Psoas muscle (tissue), 8 donors: Measurements from ENCODE around the gene FLRT3. TPM values are rescaled to one million over a fixed set of nuclear protein-coding genes. Genes with fewer than 3 reads are reported as not detected.

Source experiments
- ATAC-seq, 4 donors: fragments of 200-7000 bp; cut with Tn5 transposase; one replicate each; pipeline ENCODE4 v1.9.1; 2020; ENCODE audit warnings: moderate library complexity in 3 of 4, mild to moderate bottlenecking in 2 of 4
- DNase-seq, 2 donors: peaks; one replicate each; pipeline ENCODE4 v3.0.0-alpha.2; 2020
- H3K27ac ChIP-seq: fragments of 200-600 bp; one replicate; pipeline ENCODE4 v1.8.0; 2022
- H3K27me3 ChIP-seq, 3 donors: fragments of 200-600 bp in 1 of 3; one replicate each; pipeline versions ENCODE4 v1.6.1 to v1.8.0; 2013 to 2022; ENCODE audit warnings: low read length in 2 of 3, mild to moderate bottlenecking in 2 of 3, moderate library complexity in 1 of 3; ENCODE audit not compliant: insufficient read depth in 3 of 3
- H3K36me3 ChIP-seq, 2 donors: fragments of 200-600 bp in 1 of 2; one replicate each; pipeline versions ENCODE4 v1.6.1 to v1.8.0; 2013 to 2022; ENCODE audit warnings: low read depth in 1 of 2, mild to moderate bottlenecking in 1 of 2, moderate library complexity in 1 of 2; ENCODE audit not compliant: insufficient read depth in 1 of 2
- H3K4me1 ChIP-seq: fragments of 200-600 bp; one replicate; pipeline ENCODE4 v1.8.0; 2022
- H3K4me3 ChIP-seq: fragments of 200-600 bp; one replicate; pipeline ENCODE4 v1.8.0; 2022; ENCODE audit warnings: mild to moderate bottlenecking
- H3K9me3 ChIP-seq: fragments of 200-600 bp; one replicate; pipeline ENCODE4 v1.8.0; 2022
- CTCF ChIP-seq: fragments of 200-600 bp; IDR thresholded peaks from one replicate; pipeline ENCODE4 v1.8.0; 2022; ENCODE audit warnings: antibody characterized with exemption
- WGBS, 3 donors: extraction: QIAGEN DNeasy Blood & Tissue Kit; methylation state at CpG; one replicate each; pipeline versions ENCODE4 v1.1.6 to v1.1.7; 2013; 5-methylcytosine and 5-hydroxymethylcytosine counted together
- intact Hi-C, 2 donors: fragments of 100-400 bp; cut with DNase I; formaldehyde crosslinking; loops; one replicate each; pipeline versions ENCODE4 v1.11.0 to v1.14.2; 2022
- polyA plus RNA-seq, 3 donors: library from polyadenylated mRNA; stranded (reverse); fragments of 200-250 nt; gene quantifications; one replicate each; pipeline ENCODE4 v1.2.3, GENCODE V29; 2013
- total RNA-seq, 4 donors: library from RNA; stranded (reverse); fragmentation: NEBNext Ultra II Directional in 2 of 4; extraction: Animal tissue kit (Norgen Biotek cat#: 25700) in 2 of 4; gene quantifications; one replicate each; pipeline versions ENCODE4 v1.2.1 to v1.2.4, GENCODE V29; 2021 to 2023
- donor health status: healthy with polysubstance abuse.
- donor health status: DM: no; HTN: no; CAD: no; lungs with moderate emphysema.
- donor health status: Bipolar disorder and iron deficiency.
- donor health status: healthy.
- donor health status: DM: yes; HTN: yes; CAD: no.
- donor health status: DM: no; HTN: no; CAD: no.
- donor health status: DM: no; HTN: no; CAD: no.
- donor health status: DM: yes; HTN: yes; CAD: no.

Gene FLRT3
- total and polyA plus RNA-seq, 7 donors, result 0.31 to 3.1 (median 1.0) TPM

- no peak for TF ChIP-seq CTCF
- no peak for DNase-seq
- H3K36me3 ChIP-seq, result no peaks in the 10 kb centered on the region
- no peak overlapping the region for H3K27ac ChIP-seq
- ATAC-seq, result no peak
- intact Hi-C loops, result no loop called here
- H3K4me1 ChIP-seq, result no peaks in the 10 kb centered on the region
- peaks cover 6% of the 10 kb centered on the region for H3K9me3 ChIP-seq
- H3K27me3 ChIP-seq, result no peaks in the 10 kb centered on the region
- H3K4me3 ChIP-seq, result no peak overlapping the region
- WGBS, 3 donors, result 88 to 92% (median 89%) methylated on average over 3 of the region's 3 CpGs
Measured at GRCh38 chr20:14361509-14362345, 24.3 kb upstream of the FLRT3 start.

- Histone ChIP-seq H3K9me3 (peaks cover 6% of the 10 kb centered on the region), H3K36me3 (no peaks in the 10 kb centered on the region), H3K27me3 (no peaks in the 10 kb centered on the region), H3K4me3 (no peak overlapping the region), H3K27ac (no peak overlapping the region), H3K4me1 (no peaks in the 10 kb centered on the region)
- no peak for TF ChIP-seq CTCF
- intact Hi-C loops, result no loop called here
- ATAC-seq (no peak), DNase-seq (no peak)
Measured at GRCh38 chr20:14360416-14360815, 23.0 kb upstream of the FLRT3 start.

GRCh38 chr20:14355791-14356190 is 18.4 kb upstream of the FLRT3 start:
- WGBS, 3 donors, result 17 to 30% (median 19%) methylated on average over 1 of the region's 1 CpG
- no peak for TF ChIP-seq CTCF
- Histone ChIP-seq H3K9me3 (no peaks in the 10 kb centered on the region), H3K27ac (no peak overlapping the region), H3K27me3 (no peaks in the 10 kb centered on the region), H3K36me3 (no peaks in the 10 kb centered on the region), H3K4me1 (no peaks in the 10 kb centered on the region), H3K4me3 (no peak overlapping the region)
- ATAC-seq, result no peak
- DNase-seq, result no peak
- intact Hi-C loops, result no loop called here

- ATAC-seq (no peak), DNase-seq (no peak)
- intact Hi-C loops, result loop anchor here in 1 of 2 donors (10.0 kb wide), 1 partner anchor 360 kb away; no protein-coding TSS in a partner anchor
- no peak for TF ChIP-seq CTCF
- H3K36me3 ChIP-seq, result no peaks in the 10 kb centered on the region
- H3K9me3 ChIP-seq, result no peaks in the 10 kb centered on the region
- no peaks in the 10 kb centered on the region for H3K4me1 ChIP-seq
- WGBS, 3 donors, result 32 to 49% (median 36%) methylated on average over 1 of the region's 1 CpG
- H3K27me3 ChIP-seq, result no peaks in the 10 kb centered on the region
- H3K4me3 ChIP-seq, result no peak overlapping the region
- no peak overlapping the region for H3K27ac ChIP-seq
Measured at GRCh38 chr20:14344746-14345145, 7.3 kb upstream of the FLRT3 start.
